GM23338 (cell line): ENCODE data around the gene EXOC6B. TPM values are rescaled to one million over a fixed set of nuclear protein-coding genes. Genes with fewer than 3 reads are reported as not detected.

Experiments
- ATAC-seq: fragments of 200-7000 bp; cut with Tn5 transposase; 3 replicates; pipeline ENCODE4 v1.9.1; 2020
- DNase-seq: peaks from one replicate; pipeline ENCODE4 v3.0.0-alpha.2; 2015; ENCODE audit warnings: low spot score
- H2AFZ ChIP-seq: fragments of 200-600 bp; sonication (generic); 2 replicates; pipeline ENCODE4 v1.8.0; 2016; ENCODE audit warnings: antibody characterized with exemption, mild to moderate bottlenecking, moderate library complexity
- H3F3A ChIP-seq: fragments of 200-600 bp; sonication (generic); replicated peaks from 2 replicates; pipeline ENCODE4 v1.8.0; 2017; ENCODE audit warnings: antibody characterized with exemption, mixed run types, low read depth
- H3K27ac ChIP-seq: fragments of 200-600 bp; sonication (generic); 2 replicates; pipeline ENCODE4 v1.6.1; 2016; ENCODE audit warnings: low read depth
- H3K27me3 ChIP-seq: fragments of 200-600 bp; sonication (generic); 2 replicates; pipeline ENCODE4 v1.8.0; 2016; ENCODE audit warnings: mild to moderate bottlenecking, mixed run types, moderate library complexity; ENCODE audit not compliant: insufficient read depth
- H3K36me3 ChIP-seq: fragments of 200-600 bp; sonication (generic); 2 replicates; pipeline ENCODE4 v1.8.0; 2016; ENCODE audit warnings: mild to moderate bottlenecking; ENCODE audit not compliant: insufficient read depth
- H3K4me1 ChIP-seq: fragments of 200-600 bp; sonication (generic); 2 replicates; pipeline ENCODE4 v1.8.0; 2016; ENCODE audit warnings: mild to moderate bottlenecking, moderate library complexity; ENCODE audit not compliant: insufficient read depth
- H3K4me2 ChIP-seq: fragments of 200-600 bp; sonication (generic); 2 replicates; pipeline ENCODE4 v1.7.1; 2017; ENCODE audit warnings: mixed run types
- H3K4me3 ChIP-seq: fragments of 200-600 bp; sonication (generic); 2 replicates; pipeline ENCODE4 v1.6.1; 2016; ENCODE audit warnings: mixed run types
- H3K79me2 ChIP-seq: fragments of 200-600 bp; sonication (generic); replicated peaks from 2 replicates; pipeline ENCODE4 v1.8.0; 2017; ENCODE audit warnings: mild to moderate bottlenecking; ENCODE audit not compliant: insufficient read depth
- H3K9me2 ChIP-seq: fragments of 200-600 bp; sonication (generic); 2 replicates; pipeline ENCODE4 v1.8.0; 2017; ENCODE audit not compliant: insufficient read depth
- H4K20me1 ChIP-seq: fragments of 200-600 bp; sonication (generic); replicated peaks from 2 replicates; pipeline ENCODE4 v1.8.0; 2017; ENCODE audit warnings: mild to moderate bottlenecking; ENCODE audit not compliant: insufficient read depth
- H3K27ac Mint-ChIP-seq: 2 replicates; pipeline ENCODE4 v1.8.0; 2020; ENCODE audit warnings: inconsistent platforms, mild to moderate bottlenecking, moderate library complexity, mixed read lengths
- H3K27me3 Mint-ChIP-seq: 3 replicates; pipeline ENCODE4 v1.8.0; 2022; ENCODE audit warnings: low read depth, mild to moderate bottlenecking, moderate library complexity, mixed read lengths, inconsistent platforms; ENCODE audit not compliant: insufficient read depth, poor library complexity
- H3K36me3 Mint-ChIP-seq: 3 replicates; pipeline ENCODE4 v1.8.0; 2021; ENCODE audit warnings: low read depth, mild to moderate bottlenecking, inconsistent platforms, moderate library complexity, mixed read lengths
- H3K4me1 Mint-ChIP-seq: 3 replicates; pipeline ENCODE4 v1.8.0; 2020; ENCODE audit warnings: mild to moderate bottlenecking, inconsistent platforms, mixed read lengths
- H3K4me3 Mint-ChIP-seq: 3 replicates; pipeline ENCODE4 v1.8.0; 2021; ENCODE audit warnings: moderate library complexity, mild to moderate bottlenecking, inconsistent platforms, mixed read lengths
- H3K9me3 Mint-ChIP-seq: 3 replicates; pipeline ENCODE4 v1.8.0; 2020; ENCODE audit warnings: moderate library complexity, mild to moderate bottlenecking, inconsistent platforms, mixed read lengths
- CREB1 ChIP-seq: fragments of 250-450 bp; sonication (Bioruptor Pico); IDR thresholded peaks from 2 replicates; pipeline ENCODE4 v1.5.0; 2020; ENCODE audit warnings: low read depth, mild to moderate bottlenecking, moderate library complexity
- EZH2 ChIP-seq: fragments of 200-600 bp; sonication (generic); IDR thresholded peaks from one replicate; pipeline ENCODE4 v1.8.0; 2017; ENCODE audit warnings: antibody characterized with exemption, mild to moderate bottlenecking, low read depth; ENCODE audit not compliant: unreplicated experiment
- EZH2phosphoT487 ChIP-seq: fragments of 200-600 bp; sonication (generic); IDR thresholded peaks from one replicate; pipeline ENCODE4 v1.8.1; 2018; ENCODE audit warnings: antibody characterized with exemption; ENCODE audit not compliant: unreplicated experiment
- JUNB ChIP-seq: IDR thresholded peaks from one replicate; pipeline ENCODE4 v1.6.1; 2016; ENCODE audit warnings: antibody characterized with exemption; ENCODE audit not compliant: unreplicated experiment
- NANOG ChIP-seq: IDR thresholded peaks from 2 replicates; pipeline ENCODE4 v1.6.1; 2016; ENCODE audit warnings: antibody characterized with exemption, borderline replicate concordance
- POLR2AphosphoS5 ChIP-seq: IDR thresholded peaks from 2 replicates; pipeline ENCODE4 v1.6.1; 2016; ENCODE audit warnings: antibody characterized with exemption, low read depth
- REST ChIP-seq: IDR thresholded peaks from one replicate; pipeline ENCODE4 v1.6.1; 2018; ENCODE audit warnings: antibody characterized with exemption; ENCODE audit not compliant: unreplicated experiment
- STAT1 ChIP-seq: IDR thresholded peaks from one replicate; pipeline ENCODE4 v1.6.1; 2016; ENCODE audit warnings: antibody characterized with exemption; ENCODE audit not compliant: unreplicated experiment
- ZNF114 ChIP-seq: fragments of 250-450 bp; sonication (Bioruptor Pico); IDR thresholded peaks from 2 replicates; pipeline ENCODE4 v1.5.0; 2020; ENCODE audit warnings: mild to moderate bottlenecking, moderate library complexity
- ZNF331 ChIP-seq: fragments of 250-450 bp; sonication (Bioruptor Pico); IDR thresholded peaks from 2 replicates; pipeline ENCODE4 v1.5.0; 2020; ENCODE audit warnings: low read depth, mild to moderate bottlenecking, moderate library complexity
- polyA plus RNA-seq: library from polyadenylated mRNA; unstranded; fragments of >200 nt; fragmentation: Nextera tagmentation; extraction: Ambion mirVana; gene quantifications from 2 replicates; pipeline ENCODE4 v1.2.1, GENCODE V29; 2016
- total RNA-seq: library from RNA; depleted of rRNA; stranded (reverse); fragments of >200 nt; shearing (Covaris generic); gene quantifications from 2 replicates; pipeline ENCODE4 v1.2.3, GENCODE V29; 2014
- TF ChIP-seq, protein P1 (sequence below), 2 experiments: fragments of 200-600 bp in 1 of 2; sonication (generic) in 1 of 2; conservative IDR thresholded peaks; 2 replicates each; pipeline versions ENCODE4 v1.5.1 to v1.6.1; 2016 to 2017; ENCODE audit warnings: antibody characterized with exemption in 2 of 2, low read depth in 2 of 2, mild to moderate bottlenecking in 2 of 2, moderate library complexity in 1 of 2

The EXOC6B gene
- total and polyA plus RNA-seq, 2 experiments from 2014 or later = 7.2 to 45.9 TPM

- Mint-ChIP-seq H3K9me3 (no peaks in the 10 kb centered on the region; the same call in 2 of the 3 replicates), H3K36me3 (no peaks in the 10 kb centered on the region; the same call in 2 of the 3 replicates), H3K27me3 (peaks cover 63% of the 10 kb centered on the region), H3K4me1 (peaks cover 26% of the 10 kb centered on the region), H3K4me3 (no peak overlapping the region), H3K27ac (no peak overlapping the region)
- no peaks in the 10 kb centered on the region for H3K9me2 ChIP-seq
- H3K79me2 ChIP-seq = no peaks in the 10 kb centered on the region
- no peak overlapping the region for H3K4me3 ChIP-seq
- no peaks in the 10 kb centered on the region for H3K36me3 ChIP-seq
- H3F3A ChIP-seq = 0 out of 2 replicates have a peak, but pooled peaks cover 3% of the 10 kb centered on the region
- no peaks in the 10 kb centered on the region; the same call in 1 of the 2 replicates for H4K20me1 ChIP-seq
- H3K27me3 ChIP-seq = peaks cover 75% of the 10 kb centered on the region
- peaks cover 25% of the 10 kb centered on the region for H3K4me1 ChIP-seq
- ATAC-seq (no peak), DNase-seq (no peak)
- H3K27ac ChIP-seq = no peak overlapping the region
- H2AFZ ChIP-seq = no peak overlapping the region
- no peak overlapping the region for H3K4me2 ChIP-seq
- TF ChIP-seq ZNF331 (CRISPR knock-in tag) (no peak), EZH2 (no peak), REST (no peak), EZH2phosphoT487 (no peak), CREB1 (CRISPR knock-in tag) (no peak), NANOG (no peak), STAT1 (no peak), ZNF114 (no peak), POLR2AphosphoS5 (no peak)
Observed at GRCh38 chr2:72141032-72141645, 684.7 kb downstream of the EXOC6B start.

GRCh38 chr2:72140621-72140960 is 685.2 kb downstream of the EXOC6B start:
- H3K4me1 ChIP-seq = peaks cover 19% of the 10 kb centered on the region
- H3F3A ChIP-seq = 0 out of 2 replicates have a peak, but pooled peaks cover 1% of the 10 kb centered on the region
- Mint-ChIP-seq H3K4me1 (peaks cover 22% of the 10 kb centered on the region), H3K4me3 (no peak overlapping the region), H3K27ac (no peak overlapping the region), H3K27me3 (peaks cover 58% of the 10 kb centered on the region), H3K9me3 (no peaks in the 10 kb centered on the region), H3K36me3 (no peaks in the 10 kb centered on the region; the same call in 2 of the 3 replicates)
- DNase-seq = no peak
- H3K27ac ChIP-seq = no peak overlapping the region
- no peaks in the 10 kb centered on the region for H3K36me3 ChIP-seq
- no peak for ATAC-seq
- H3K79me2 ChIP-seq = no peaks in the 10 kb centered on the region
- no peaks in the 10 kb centered on the region; the same call in 1 of the 2 replicates for H4K20me1 ChIP-seq
- no peak overlapping the region for H3K4me3 ChIP-seq
- no peaks in the 10 kb centered on the region for H3K9me2 ChIP-seq
- peaks cover 70% of the 10 kb centered on the region for H3K27me3 ChIP-seq
- H2AFZ ChIP-seq = no peak overlapping the region
- H3K4me2 ChIP-seq = no peak overlapping the region
- TF ChIP-seq CREB1 (CRISPR knock-in tag) (no peak), EZH2phosphoT487 (no peak), STAT1 (no peak), POLR2AphosphoS5 (no peak), EZH2 (no peak), JUNB (no peak), NANOG (no peak), ZNF114 (no peak)
- TF ChIP-seq, protein P1, sequence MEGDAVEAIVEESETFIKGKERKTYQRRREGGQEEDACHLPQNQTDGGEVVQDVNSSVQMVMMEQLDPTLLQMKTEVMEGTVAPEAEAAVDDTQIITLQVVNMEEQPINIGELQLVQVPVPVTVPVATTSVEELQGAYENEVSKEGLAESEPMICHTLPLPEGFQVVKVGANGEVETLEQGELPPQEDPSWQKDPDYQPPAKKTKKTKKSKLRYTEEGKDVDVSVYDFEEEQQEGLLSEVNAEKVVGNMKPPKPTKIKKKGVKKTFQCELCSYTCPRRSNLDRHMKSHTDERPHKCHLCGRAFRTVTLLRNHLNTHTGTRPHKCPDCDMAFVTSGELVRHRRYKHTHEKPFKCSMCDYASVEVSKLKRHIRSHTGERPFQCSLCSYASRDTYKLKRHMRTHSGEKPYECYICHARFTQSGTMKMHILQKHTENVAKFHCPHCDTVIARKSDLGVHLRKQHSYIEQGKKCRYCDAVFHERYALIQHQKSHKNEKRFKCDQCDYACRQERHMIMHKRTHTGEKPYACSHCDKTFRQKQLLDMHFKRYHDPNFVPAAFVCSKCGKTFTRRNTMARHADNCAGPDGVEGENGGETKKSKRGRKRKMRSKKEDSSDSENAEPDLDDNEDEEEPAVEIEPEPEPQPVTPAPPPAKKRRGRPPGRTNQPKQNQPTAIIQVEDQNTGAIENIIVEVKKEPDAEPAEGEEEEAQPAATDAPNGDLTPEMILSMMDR (conservative IDR thresholded peaks at IDR 0.05; ENCODE audit: low read depth in 2 of 2) = no peak
